HG03025 (cell line): Measurements from ENCODE around the gene CPAMD8.

ENCODE experiments used
- ATAC-seq: cut with Tn5 transposase; IDR thresholded peaks from one replicate; pipeline ENCODE4 v1.9.1; 2021; ENCODE audit warnings: mild to moderate bottlenecking, moderate library complexity; ENCODE audit not compliant: unreplicated experiment, low FRiP score

Gene CPAMD8

GRCh38 chr19:16851031-16851712, 175.4 kb downstream of the CPAMD8 start:
- ATAC-seq: no peak

GRCh38 chr19:16850133-16850532, 176.5 kb downstream of the CPAMD8 start:
- no peak for ATAC-seq

- no peak for ATAC-seq
Measured at GRCh38 chr19:16849168-16849567, 177.4 kb downstream of the CPAMD8 start.

GRCh38 chr19:16847430-16847829, 179.2 kb downstream of the CPAMD8 start:
- ATAC-seq: no peak

GRCh38 chr19:16846901-16847300, 179.7 kb downstream of the CPAMD8 start:
- ATAC-seq: no peak
